Mesenteric fat pad (tissue), 1 donor: ENCODE measurements around the gene RRP1. TPM values are rescaled to one million over a fixed set of nuclear protein-coding genes. Genes with fewer than 3 reads are reported as not detected.
"Not testable (repeated sequence)": the region's sequence is repeated elsewhere in the genome, so short reads cannot be mapped to it uniquely, and the experiment has no call there.

ENCODE experiments used
- DNase-seq: peaks from one replicate; pipeline ENCODE4 v3.0.0-alpha.2; 2020; ENCODE audit warnings: low spot score
- total RNA-seq: library from RNA; stranded (reverse); fragmentation: NEBNext Ultra II Directional; extraction: Animal tissue kit (Norgen Biotek cat#: 25700); gene quantifications from one replicate; pipeline ENCODE4 v1.2.1, GENCODE V29; 2021
- donor health status: DM: yes; HTN: yes; CAD: no.

The RRP1 gene
- total RNA-seq, 1 donor from 2014 or later: 29.8 TPM

- DNase-seq: no peak
Measured at GRCh38 chr21:43815991-43816390, 26.6 kb downstream of the RRP1 start.

DNA sequence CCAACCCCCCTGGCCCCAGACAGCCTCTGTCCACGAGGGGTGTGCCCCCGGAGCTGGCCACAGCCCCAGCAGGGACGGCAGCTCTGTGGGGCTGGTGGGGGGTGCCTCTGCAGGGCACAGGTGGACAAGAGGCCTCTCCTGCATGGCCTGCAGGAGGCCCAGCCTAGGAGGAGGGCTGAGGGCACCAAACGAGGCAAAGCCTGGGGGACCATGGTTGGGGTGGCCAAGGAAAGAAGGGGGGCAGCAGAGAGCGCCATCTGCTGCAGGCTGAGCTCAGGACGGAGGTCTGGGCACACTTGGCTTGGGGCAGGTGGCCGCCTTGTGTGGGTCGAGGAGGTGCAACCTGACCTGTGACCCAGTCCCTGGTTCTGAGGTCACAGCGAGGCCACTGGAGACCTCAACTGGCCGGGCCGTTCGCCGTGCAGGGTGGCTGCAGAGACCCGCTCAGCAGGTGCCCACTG, 27.3 kb downstream of the RRP1 start:
- DNase-seq: no peak

GRCh38 chr21:43817157-43818086, 28.0 kb downstream of the RRP1 start:
- DNase-seq: no peak

- DNase-seq: no peak
Measured at GRCh38 chr21:43818685-43819084, 29.3 kb downstream of the RRP1 start.

- no peak for DNase-seq
Measured at GRCh38 chr21:43819511-43820405, 30.4 kb downstream of the RRP1 start.

DNA sequence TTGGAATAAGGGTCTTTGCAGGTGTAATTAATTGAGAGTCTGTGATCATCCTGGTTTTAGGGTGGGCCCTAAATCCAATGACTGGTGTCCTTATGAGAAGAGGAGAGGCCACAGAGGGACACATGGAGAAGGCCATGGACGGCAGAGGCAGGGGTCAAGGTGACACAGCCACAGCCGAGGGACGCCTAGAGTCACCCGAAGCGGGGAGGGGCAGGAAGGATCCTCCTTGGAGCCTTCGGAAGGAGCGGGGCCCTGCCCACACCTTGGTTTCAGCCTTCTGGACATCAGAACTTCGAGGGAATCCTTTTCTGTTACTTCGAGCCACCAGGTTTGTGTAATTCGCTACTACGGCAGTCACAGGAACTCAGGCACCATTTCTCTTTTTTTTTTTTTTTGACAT, 31.1 kb downstream of the RRP1 start:
- no peak for DNase-seq

- DNase-seq: not testable (repeated sequence)
Measured at GRCh38 chr21:43822166-43822565, 32.8 kb downstream of the RRP1 start.

- DNase-seq: not testable (repeated sequence)
Measured at GRCh38 chr21:43822741-43823140, 33.4 kb downstream of the RRP1 start.

DNA sequence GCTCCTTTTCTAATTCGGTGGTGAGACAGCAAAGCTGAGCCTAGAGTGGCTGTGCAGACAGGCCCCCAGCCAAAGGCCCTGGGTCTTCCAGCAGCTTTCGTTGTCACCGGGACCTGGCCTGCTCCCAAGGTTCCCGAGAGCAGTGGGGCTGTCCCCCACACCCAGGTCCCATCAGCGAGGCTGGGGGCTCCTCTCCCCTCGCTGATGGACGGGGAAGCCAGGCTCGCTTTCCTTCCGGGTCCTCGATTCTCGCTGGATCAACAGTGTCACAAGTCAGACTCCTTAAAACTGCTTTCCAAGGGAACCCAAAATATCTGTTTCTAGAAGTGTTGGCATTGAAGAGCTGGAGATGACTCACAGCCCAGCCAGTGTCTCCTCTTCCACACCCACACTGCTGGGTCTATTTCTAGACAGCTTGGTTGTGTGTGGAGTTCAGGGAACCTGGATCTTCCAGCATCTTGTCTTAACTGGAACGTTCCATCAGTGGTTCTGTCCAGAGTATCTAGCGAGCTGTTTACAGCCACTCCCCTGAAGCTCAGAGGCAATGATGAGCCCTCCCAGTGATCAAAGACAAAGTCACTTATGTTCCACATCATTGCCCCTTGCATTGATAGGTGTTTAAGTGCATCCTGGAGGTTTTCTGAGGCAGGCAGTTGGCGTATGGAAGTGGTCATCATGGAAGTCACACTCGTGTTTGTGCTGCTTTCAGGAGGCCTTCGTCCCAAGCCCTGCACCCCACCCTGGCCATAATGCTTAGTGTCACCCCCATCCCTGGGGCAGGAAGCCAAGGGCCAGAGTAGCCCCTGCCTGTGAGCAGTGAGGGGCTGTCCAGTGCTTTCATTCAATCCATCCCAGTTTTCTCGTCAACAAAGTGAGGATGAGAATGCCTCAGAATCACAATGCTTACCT, 35.2 kb downstream of the RRP1 start:
- no peak for DNase-seq

- no peak for DNase-seq
Measured at GRCh38 chr21:43825242-43825935, 36.0 kb downstream of the RRP1 start.

- no peak for DNase-seq
Measured at GRCh38 chr21:43825936-43826622, 36.7 kb downstream of the RRP1 start.

DNA sequence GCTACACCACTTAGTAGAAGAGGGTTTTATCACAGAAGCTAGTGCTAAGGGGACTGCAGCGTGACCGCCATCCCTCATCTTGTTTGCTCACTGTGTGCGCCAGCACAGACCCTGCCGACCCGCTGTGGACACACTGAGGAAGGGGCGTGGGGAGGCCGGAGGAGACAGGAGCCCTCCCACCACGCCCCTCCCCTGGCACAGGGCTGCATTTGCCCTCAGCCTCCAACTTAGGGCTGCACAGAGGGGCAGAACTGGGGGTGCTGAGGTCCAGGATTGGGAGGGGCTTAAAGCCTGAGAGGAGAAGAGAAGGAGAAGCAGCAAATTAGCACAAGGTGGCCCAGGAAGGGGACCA, 37.2 kb downstream of the RRP1 start:
- DNase-seq: no peak

- no peak for DNase-seq
Measured at GRCh38 chr21:43827015-43827611, 37.7 kb downstream of the RRP1 start.

GRCh38 chr21:43829161-43829560, 39.8 kb downstream of the RRP1 start:
- no peak for DNase-seq

DNA sequence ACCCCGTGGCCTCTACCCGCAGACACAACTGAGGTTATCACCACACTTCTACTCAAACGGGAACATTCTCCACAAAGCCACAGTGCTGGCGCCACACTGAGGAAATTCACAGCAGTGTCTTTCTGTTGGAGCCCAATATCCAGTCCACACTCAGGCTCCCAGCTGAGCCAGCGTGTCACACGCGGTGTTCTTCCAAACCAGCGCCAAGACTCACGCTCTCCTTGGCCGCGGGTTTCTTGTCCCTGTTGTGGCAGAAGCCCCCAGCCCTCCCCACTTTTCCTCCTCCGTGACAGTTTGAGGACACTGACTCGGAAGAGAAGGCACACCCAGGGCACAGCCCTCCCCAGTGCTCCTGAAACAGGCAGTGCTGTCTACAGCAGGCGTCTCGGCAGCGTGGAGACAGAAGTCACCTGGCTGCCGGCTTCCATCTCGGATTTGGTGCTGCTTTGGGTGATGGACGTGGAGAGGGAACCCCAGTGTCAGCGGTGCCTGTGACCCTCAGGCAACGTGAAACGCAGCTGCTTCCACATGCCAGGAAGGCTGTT, 40.3 kb downstream of the RRP1 start:
- no peak for DNase-seq

DNA sequence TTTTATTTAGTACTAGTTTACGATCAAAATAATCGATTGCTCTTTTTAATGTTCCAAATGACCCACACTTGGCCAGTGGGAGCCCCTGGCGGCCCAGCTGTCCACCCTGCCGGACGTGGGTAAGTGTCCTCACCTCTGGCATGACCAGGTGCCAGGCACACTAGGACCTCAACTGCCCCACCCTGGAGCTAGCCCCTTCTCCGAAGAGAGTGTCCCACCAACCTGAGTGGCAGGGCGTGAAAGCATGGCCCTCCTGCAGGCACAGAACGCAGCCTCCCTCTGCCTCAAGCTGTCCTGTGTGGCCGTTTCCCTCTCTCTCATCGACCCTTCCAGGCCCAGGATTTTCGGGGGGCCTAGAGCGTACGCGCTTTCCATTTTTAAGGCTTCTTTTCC, 42.8 kb downstream of the RRP1 start:
- DNase-seq: no peak

DNA sequence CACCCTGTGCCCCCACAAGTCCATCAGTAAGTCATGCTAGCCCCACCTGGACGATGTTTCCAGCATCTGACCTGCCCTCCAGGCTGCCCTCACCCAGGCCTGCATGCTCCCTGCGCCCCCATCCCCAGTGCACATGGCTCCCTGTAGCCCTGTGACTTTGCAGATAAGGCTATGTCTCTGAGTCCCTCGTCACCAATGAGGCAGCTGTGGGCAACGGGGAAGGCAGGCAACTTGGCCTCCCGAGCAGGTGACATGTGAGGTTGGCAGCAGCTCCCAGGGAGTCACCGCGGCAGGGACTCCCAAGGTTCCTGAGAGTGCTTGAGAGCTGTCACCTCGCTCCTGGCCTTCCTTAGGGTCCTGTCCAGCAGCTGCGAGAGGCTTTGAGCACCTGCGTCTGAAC, 43.3 kb downstream of the RRP1 start:
- DNase-seq: no peak

GRCh38 chr21:43834146-43834905, 44.9 kb downstream of the RRP1 start:
- no peak for DNase-seq
